D341Med (cell line): ENCODE measurements around the gene SP100.
"Not testable (repeated sequence)": the region's sequence is repeated elsewhere in the genome, so short reads cannot be mapped to it uniquely, and the experiment has no call there.

ENCODE experiments used
- DNase-seq: peaks from one replicate; pipeline ENCODE4 v3.0.0; 2012; ENCODE audit warnings: low spot score

SP100 gene

DNA sequence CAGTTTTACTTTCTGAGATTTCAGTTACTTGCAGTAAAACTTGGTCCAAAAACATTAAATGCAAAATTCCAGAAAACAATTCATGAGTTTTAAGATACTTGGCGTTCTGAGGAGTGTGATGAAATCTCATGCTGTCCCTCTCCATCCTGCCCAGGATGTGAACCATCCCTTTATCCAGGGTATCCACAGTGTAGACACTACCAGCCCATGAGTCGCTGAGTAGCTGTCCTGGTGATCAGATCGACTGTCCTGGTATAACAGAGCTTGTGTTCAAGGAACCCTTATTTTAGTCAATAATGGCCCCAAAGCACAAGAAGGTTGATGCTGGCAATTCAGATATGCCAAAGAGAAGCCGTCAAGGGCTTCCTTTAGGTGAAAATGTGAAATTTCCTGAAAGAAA is 3.2 kb downstream of the SP100 start:
- no peak for DNase-seq

GRCh38 chr2:230422149-230422548 is 6.1 kb downstream of the SP100 start:
- DNase-seq, result no peak

GRCh38 chr2:230423851-230424458 is 8.0 kb downstream of the SP100 start:
- no peak for DNase-seq

- no peak for DNase-seq
These were observed 9.4 kb downstream of the SP100 start for GRCh38 chr2:230425377-230425776.

DNA sequence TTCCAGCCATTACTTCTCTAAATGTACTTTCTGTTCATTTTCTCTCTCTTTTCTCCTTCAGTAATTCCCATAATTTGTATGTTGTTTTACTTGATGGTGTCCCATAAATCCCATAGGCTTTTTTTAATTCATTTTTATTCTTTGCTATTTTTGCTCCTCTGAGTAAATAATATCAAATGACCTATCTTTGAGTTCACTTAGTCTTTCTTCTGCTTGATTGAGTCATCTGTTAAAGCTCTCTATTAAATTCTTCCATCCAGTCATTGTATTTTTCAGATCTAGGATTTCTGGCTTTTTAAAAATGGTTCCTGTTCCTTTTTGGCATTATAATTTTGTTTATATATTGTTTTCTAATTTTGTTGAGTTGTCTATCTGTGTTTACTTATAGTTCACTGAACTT is 13.5 kb downstream of the SP100 start:
- no peak for DNase-seq

GRCh38 chr2:230430957-230431910 is 15.2 kb downstream of the SP100 start:
- no peak for DNase-seq

GRCh38 chr2:230434677-230435324 is 18.8 kb downstream of the SP100 start:
- DNase-seq, result no peak

GRCh38 chr2:230435431-230435830 is 19.4 kb downstream of the SP100 start:
- no peak for DNase-seq

GRCh38 chr2:230439121-230439520 is 23.1 kb downstream of the SP100 start:
- not testable (repeated sequence) for DNase-seq

DNA sequence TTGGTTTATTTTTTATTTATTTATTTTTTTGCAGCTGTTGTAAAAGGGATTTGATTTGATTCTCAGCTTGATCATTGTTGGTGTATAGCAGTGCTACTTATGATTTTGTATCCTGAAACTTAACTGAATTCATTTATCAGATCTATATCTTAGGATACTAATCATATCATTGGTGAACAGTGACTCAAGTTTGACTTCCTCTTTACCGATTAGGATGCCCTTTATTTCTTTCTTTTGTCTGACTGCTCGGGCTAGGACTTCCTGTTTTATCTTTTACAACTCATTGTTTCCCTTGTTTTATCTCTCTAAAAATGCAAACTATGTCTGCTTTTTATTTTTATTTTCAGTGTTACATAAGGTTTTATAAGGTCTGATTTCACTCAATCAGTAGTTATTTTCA is 23.6 kb downstream of the SP100 start:
- no peak for DNase-seq

DNA sequence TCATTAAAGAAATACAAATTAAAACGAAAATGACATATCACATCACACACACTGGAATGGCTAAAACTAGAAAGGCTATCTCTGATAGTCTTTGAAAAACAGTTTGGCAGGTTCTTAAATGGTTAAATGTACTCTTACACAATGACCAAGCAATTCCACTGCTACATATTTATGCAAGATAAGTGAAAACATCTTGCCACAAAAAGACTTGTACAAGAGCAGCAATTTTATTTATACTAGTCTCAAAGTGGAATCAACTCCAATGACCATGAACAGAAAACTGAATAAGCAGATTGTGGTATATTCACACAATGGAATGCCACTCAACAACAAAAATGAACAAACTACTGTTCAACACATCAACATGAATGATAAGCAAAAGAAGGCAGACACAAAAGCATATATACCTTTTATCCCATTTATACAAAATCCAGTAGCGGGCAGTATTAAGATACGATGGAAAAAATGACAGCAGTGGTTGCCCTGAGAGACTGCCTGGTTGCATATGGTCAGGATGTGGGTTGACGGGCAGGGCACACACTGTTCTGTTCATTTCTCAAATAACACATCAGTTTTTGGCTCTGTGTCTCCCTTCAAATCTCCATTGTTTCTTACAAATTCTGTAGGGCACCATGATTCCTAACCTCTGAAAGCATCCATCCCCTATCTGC is 25.4 kb downstream of the SP100 start:
- DNase-seq, result no peak

DNA sequence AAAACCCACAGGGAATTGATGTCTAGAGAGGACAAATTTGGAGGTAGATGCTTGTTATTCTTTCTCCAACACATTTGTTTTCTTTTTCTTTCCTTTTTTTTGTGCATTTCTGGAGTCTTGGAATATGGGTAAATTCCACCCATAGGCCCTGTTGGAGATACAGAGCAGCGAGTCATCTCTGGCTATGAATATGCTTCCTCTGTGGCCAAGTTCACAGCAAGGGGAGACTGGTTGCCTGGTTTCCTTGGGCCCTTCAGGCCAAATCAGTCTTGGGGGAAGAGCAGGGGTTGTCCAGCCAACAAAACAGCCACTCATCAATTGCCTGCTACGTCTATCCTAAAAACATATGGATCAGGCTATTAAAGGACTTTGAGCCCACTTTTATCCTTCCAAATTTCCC is 27.5 kb downstream of the SP100 start:
- DNase-seq, result no peak

DNA sequence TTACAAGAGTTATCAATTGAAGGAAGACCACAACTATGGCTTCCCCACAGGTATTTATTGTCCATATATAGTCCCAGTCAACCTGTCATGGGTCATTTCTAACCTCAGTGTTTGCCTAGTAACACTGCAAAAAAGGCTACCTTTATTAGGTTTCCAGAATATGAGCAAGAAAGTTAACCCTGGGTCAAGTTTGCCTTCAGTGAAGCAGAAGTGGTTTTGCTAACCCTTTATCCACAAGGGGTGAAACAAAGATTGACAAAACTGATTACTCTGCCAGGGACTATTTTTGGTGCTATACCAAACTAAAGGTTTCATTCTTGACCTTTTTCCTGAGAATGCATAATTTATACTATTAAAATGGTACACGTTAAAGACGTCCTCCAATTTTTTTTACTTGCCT is 28.8 kb downstream of the SP100 start:
- no peak for DNase-seq

DNA sequence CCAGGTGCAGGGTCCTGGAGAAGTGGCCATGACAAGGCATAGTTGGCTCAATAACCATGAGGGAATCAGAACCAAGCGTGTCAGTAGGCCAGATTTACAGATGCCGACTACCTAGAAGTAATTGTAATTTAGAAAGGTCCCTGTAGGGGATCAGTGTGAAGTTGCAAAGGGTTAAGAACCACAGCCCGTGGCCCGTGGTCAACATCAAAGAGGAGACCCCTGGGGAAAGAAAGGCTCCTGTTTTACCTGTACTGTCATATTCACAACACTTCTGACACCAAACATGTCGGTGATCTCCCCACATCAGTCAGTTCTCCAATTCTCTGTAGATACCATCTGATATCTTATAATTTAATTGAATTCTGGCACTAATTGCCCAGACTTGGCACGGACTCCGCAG is 31.0 kb downstream of the SP100 start:
- no peak for DNase-seq

- no peak for DNase-seq
These were observed 31.8 kb downstream of the SP100 start for GRCh38 chr2:230447455-230448451.

- no peak for DNase-seq
These were observed 34.0 kb downstream of the SP100 start for GRCh38 chr2:230449901-230450467.

DNA sequence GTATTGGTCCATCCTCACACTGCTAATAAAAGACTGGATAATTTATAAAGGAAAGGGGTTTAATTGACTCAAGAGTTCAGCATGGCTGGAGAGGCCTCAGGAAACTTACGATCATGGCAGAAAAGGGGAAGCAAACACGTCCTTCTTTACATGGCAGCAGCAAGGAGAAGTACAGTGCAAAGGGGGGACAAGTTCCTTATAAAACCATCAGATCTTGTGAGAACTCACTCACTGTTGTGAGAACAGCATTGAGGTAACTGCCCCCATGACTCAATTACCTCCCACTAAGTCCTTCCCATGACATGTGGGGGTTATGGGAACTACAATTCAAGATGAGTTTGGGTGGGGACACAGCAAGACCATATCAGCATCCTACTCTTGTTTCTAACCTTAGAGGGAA is 37.0 kb downstream of the SP100 start:
- DNase-seq, result no peak

GRCh38 chr2:230455005-230455684 is 39.1 kb downstream of the SP100 start:
- no peak for DNase-seq

GRCh38 chr2:230457073-230457768 is 41.2 kb downstream of the SP100 start:
- DNase-seq, result no peak

GRCh38 chr2:230457793-230458192 is 41.8 kb downstream of the SP100 start:
- DNase-seq, result no peak
